G401 (cell line): Measurements from ENCODE around the gene STPG4. TPM values are rescaled to one million over a fixed set of nuclear protein-coding genes. Genes with fewer than 3 reads are reported as not detected.
A peak's percentile ranks its signal among the peaks of the same experiment; 100 is the strongest.

Experiments used
- DNase-seq: peaks from one replicate; pipeline ENCODE4 v3.0.0-alpha.2; 2015; ENCODE audit warnings: low spot score
- in situ Hi-C: cut with HindIII; loops from 2 replicates; pipeline ENCODE4 v1.10.0; 2016; ENCODE audit warnings: low sequenced_read_pairs, mixed read lengths
- total RNA-seq: library from RNA; depleted of rRNA; stranded (reverse); fragments of >200 nt; shearing (Covaris generic); gene quantifications from 2 replicates; pipeline ENCODE4 v1.2.3, GENCODE V29; 2014

The STPG4 gene
- total RNA-seq, 1 experiment from 2014 or later: not detected

DNA sequence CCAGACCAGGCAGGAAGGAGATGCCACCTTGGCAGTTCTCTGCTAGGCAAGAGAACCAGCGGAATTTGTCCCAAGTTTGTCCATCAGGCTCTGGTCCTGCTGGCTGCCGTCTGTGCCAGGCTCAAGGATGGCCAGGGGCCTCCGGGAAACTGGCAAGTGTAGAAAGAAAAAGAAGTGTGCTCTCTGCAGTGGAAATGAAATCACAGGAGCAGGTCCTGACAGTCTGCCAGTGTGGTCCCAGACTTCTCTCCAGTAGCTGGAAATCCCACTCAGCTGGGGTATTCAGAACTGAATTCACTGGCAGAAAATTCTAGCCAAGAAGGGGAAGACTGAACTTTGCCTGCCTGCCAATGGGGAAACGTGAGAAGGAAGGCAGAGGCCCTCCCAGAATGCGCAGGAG is 91.0 kb downstream of the STPG4 start:
- in situ Hi-C loops: no loop called here
- DNase-seq: peak; percentile 71

DNA sequence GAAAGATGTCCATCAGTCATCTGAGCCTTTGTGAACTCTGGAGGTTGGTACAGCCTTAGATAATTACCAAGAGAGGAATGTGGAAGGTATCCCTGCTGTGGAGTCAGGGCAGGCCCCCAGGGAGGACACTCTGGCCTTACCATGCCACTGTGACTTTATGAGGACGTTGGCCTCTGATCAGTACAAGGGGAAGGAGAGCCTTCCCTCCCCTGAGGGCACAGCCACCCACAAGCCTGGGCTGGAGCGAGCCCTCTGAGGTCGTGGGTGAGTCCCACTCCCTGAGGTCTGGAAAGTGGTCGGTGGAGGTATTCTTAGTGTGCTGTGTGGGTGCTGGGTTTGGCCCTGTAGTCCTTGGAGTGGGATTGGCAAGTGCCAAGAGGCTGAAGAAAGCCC is 91.6 kb downstream of the STPG4 start:
- DNase-seq: no peak
- in situ Hi-C loops: no loop called here

GRCh38 chr2:47062681-47063537 is 92.2 kb downstream of the STPG4 start:
- in situ Hi-C loops: no loop called here
- DNase-seq: peak; percentile 41

GRCh38 chr2:47061944-47062678 is 93.0 kb downstream of the STPG4 start:
- in situ Hi-C loops: no loop called here
- peak; percentile 57 for DNase-seq

DNA sequence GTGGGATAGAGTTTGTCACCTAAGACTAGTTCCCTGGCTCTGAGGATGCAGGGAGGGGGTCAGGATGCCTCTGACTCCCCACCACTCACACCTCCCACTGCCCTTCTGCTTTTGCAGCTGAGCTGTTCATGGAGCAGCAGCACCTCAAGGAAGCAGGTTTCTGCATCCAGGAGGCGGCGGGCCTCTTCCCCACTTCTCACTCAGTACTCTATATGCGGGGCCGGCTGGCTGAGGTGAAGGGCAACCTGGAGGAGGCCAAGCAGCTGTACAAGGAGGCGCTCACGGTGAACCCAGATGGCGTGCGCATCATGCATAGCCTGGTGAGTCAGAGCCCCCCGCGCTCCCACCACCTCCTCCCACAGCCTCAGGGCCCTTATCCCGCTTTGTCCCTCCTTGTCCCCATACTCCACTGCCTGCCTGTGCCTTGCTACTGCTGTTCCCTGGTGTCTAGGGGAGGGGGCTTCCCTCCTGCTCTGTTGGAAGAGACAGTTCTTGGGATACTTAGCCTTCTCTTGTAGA is 94.4 kb downstream of the STPG4 start:
- in situ Hi-C loops: no loop called here
- no peak for DNase-seq

DNA sequence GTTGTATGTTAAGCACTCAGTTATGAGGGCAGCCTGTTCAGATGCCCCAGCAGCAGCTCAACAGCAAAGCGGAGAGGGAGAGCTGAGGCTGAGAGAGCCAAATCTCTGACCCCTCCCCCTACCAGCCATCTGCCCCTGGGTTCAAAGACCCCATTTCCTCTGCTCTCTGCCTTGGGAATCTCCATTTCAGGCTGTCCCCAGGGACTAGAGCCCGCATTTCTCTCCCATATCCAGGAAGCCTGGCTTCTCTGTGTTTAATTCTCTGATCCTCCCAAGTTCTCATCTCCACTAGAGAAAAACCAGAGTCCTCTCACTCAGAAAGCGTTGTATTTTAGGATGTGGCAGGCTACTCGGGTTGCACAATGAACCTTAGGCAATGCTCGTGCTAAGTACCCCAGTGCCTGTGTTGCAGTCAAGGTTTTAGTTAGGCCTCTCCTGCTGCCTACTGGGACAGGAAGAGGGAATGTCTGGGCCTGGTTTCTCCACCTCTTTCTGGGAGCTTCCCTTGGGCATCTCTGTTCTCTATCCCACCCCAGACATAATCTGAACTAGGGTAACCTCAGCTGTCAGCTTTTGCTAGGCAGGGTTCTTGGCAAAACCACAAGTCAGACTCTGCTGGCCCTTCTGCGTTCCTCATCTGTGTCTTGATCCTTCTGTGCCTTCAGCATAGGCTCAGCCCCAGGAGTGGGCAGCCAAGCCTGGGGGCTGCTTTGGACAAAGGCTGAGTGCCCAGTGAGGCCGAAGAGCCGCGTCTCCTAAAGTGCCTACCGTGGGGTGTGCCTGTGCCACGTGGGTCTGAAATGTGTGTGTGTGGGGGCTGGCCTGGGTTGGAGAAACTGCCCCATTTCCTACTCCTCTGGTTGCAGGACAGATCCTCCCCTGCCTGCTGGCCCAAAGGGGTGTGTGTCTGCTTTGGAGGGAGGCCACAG is 96.8 kb downstream of the STPG4 start:
- in situ Hi-C loops: no loop called here
- DNase-seq: no peak

DNA sequence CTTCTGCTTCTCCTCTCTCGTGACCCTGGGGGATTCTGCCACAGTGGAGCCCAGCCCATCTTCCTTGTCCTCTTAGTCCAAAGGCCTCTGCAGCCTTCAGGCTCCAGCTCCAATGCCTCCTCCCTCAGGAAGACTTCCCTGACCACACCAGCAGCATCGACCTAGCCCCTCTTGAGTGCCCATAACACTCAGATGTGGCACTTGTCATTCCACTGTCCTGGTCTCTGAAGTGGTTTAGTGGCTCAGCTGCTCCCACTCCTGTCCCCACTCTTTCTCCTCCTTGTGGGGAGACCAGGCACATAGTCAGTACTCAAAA is 97.5 kb downstream of the STPG4 start:
- no peak for DNase-seq
- in situ Hi-C loops: no loop called here

- in situ Hi-C loops: no loop called here
- DNase-seq: peak; percentile 41
Observed at GRCh38 chr2:47056868-47057686, 98.0 kb downstream of the STPG4 start.

DNA sequence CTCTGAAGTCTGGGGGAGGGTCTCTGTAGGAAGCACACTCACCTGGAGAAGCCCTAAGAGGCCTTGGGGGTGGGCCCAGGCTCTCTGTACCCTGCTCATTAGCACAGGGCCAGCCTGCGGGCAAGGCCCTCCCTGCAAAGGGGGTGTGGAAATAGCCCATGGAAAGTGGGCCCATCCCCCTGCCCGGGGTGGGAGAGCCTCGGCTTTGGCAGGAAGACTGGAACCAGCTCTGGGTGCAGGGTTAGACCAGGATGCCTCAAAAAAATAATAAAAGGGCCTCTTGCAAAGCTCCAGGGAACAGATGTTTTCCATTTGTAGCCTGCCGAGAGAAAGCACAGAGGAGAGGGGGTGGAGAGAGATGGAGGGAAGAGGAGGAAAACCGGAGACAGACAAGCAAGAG is 98.7 kb downstream of the STPG4 start:
- in situ Hi-C loops: no loop called here
- no peak for DNase-seq

DNA sequence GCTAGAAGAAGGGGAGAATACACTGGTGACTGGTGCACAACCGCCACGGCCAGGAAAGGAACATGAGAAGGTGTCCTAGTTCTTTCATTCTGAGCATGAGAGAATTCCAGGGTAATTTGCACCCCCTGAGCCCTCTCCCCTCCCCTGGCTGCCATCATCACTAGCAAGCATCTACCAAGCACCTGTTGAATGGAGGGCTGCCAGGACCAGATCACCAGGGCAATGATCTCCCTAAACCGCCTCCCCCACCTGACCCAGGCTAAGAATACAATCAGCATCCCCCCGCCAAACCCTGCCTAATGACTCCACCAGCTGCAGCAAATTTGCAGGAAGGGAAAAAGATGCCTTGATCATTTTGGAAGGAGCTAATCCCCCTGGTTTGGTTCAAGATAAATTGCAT is 100.2 kb downstream of the STPG4 start:
- in situ Hi-C loops: no loop called here
- no peak for DNase-seq

GRCh38 chr2:47054036-47054555 is 101.0 kb downstream of the STPG4 start:
- in situ Hi-C loops: no loop called here

DNA sequence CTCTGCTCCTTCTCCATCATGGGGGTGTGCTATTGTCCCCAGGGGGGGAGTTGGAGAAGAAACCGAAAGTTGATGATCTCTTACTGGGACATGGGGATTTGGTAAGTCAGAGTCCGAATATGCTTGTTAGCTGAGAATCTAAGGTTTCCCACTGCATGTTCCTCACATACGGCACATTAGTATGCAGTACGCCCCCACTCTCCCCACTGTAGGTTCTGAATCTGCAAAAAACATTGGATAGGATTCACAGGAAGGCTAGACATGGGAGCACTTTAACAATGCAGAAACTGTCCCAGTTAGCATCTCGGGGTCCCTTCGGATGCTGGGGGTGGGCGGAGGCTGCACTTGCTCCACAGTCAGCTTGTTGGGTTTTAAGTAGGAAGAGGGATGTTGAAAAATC is 102.3 kb downstream of the STPG4 start:
- DNase-seq: no peak
- in situ Hi-C loops: no loop called here

More at GRCh38 chr2:47054036-47054555, 101.0 kb downstream of the STPG4 start:
- DNase-seq: no peak

- DNase-seq: no peak
- in situ Hi-C loops: no loop called here
Observed at GRCh38 chr2:47051562-47051961, 103.5 kb downstream of the STPG4 start.

DNA sequence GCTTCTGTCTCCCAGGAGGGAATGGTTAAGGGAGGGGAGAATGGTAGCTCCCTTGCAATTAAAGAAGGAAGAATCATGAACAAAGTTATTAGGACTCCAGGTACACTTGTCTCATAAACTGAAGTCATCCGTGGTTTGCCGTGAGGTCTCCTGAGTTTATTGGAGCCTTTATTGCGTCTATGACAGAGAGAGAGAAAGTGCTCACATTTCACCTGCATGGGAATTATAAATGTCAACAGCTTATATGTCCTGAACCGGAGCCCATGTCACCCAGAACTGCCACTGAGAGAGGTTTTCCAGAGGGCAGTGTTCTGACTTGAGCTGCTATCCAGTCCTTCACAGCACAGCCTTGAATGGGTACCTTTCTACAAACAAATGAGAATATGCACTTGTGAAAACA is 104.3 kb downstream of the STPG4 start:
- in situ Hi-C loops: no loop called here
- DNase-seq: no peak

DNA sequence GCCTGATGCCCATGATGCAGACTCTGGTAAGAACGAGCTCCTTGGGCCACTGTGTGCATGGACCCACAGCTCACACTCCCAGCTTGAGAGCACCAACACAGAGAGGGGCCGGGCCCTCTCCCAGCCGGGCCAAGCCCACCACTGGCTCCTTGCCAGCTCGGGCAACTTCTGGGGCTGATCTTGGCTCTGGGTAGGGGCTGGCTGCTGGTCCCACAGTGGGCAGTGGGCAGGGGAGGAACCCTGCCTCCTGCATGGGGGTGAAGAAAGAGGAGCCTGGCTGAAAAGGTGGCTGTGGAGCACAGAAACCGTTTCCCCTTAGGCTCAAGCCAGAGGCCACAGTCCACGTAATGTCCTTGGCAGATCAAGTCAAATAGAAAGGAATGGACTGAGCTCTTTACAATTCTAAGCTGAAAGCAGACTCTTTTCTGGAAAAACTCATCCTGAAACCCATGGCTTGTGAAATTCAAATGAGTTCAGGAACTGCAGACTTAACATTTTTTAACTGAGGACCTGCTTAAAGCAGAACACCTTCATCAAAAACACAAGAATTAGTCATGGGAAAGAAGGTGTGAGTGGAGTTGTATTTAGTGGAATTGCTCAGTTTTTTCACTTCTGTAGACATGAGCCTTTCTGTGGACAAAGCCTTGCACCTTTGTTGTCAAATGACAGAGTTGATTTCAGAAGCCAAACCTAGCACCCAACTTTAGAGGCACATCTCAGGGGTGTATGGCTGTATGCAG is 104.9 kb downstream of the STPG4 start:
- in situ Hi-C loops: no loop called here
- no peak for DNase-seq

DNA sequence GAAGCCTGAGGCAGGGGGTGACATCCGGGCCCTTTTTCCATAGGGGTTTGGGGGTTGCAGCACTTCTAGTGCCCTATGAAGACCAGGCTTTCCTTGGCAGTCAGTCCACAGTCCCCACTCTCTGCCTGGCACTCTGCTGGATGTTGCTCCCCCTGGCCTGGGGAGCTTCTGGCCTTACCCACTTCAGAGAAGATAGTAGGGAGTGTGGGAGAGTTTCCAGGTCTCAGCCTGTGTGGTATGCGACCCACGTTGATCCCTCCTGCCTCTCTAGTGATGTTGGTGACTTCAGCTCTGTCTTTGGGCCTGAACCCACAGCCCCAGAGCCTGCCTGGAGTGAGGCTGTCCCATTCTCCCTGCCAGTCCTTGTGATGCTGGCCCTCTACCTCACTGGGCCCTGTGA is 105.6 kb downstream of the STPG4 start:
- in situ Hi-C loops: no loop called here
- no peak for DNase-seq

- no peak for DNase-seq
- in situ Hi-C loops: no loop called here
Observed at GRCh38 chr2:47048801-47049480, 106.2 kb downstream of the STPG4 start.
